T-cell (primary cell): ENCODE results near the gene CSNK1A1. TPM values are rescaled to one million over a fixed set of nuclear protein-coding genes. Genes with fewer than 3 reads are reported as not detected.

Experiments used
- ATAC-seq, 4 experiments: fragments of 200-7000 bp in 3 of 4; fragments of 150-1000 bp in 1 of 4; cut with Tn5 transposase; replicated peaks in 1 of 4; 1 replicate in 3 of 4; 2 replicates in 1 of 4; pipeline ENCODE4 v1.10.0; 2021; ENCODE audit warnings: moderate library complexity in 3 of 4, mild to moderate bottlenecking in 2 of 4, moderate number of reproducible peaks in 1 of 4
- CTCF ChIA-PET, 2 donors: fragments of 300-600 bp; sonication (Branson Sonifier 250); formaldehyde crosslinking; loops; one replicate each; lab custom pipeline; 2022; ENCODE audit warnings: antibody characterized with exemption in 2 of 2; lab: Charles Lee
- POLR2A ChIA-PET, 2 donors: fragments of 300-600 bp; sonication (Branson Sonifier 250); formaldehyde crosslinking; loops; one replicate each; lab custom pipeline; 2022; ENCODE audit warnings: antibody characterized with exemption in 2 of 2; lab: Charles Lee
- DNase-seq, 35 experiments: peaks; one replicate each; pipeline versions ENCODE4 v3.0.0 to v3.0.0-alpha.2; 2013 to 2023
- H3K27ac ChIP-seq: one replicate; pipeline ENCODE4 v1.5.1; 2013; ENCODE audit warnings: low read length
- H3K27me3 ChIP-seq, 2 experiments: replicated peaks in 1 of 2; 1 replicate in 1 of 2; 2 replicates in 1 of 2; pipeline versions ENCODE4 v1.6.1 to v1.7.0; 2013; ENCODE audit warnings: low read length in 1 of 2, mixed read lengths in 1 of 2; ENCODE audit not compliant: control insufficient read depth in 2 of 2, insufficient read depth in 2 of 2; ENCODE audit errors: extremely low read depth in 1 of 2
- H3K36me3 ChIP-seq, 2 donors: 1 replicate in 1 of 2; 2 replicates in 1 of 2; pipeline versions ENCODE4 v1.6.1 to v1.7.0; 2013; ENCODE audit warnings: low read length in 1 of 2; ENCODE audit not compliant: control insufficient read depth in 2 of 2, insufficient read depth in 1 of 2; ENCODE audit errors: extremely low read depth in 1 of 2
- H3K4me1 ChIP-seq, 2 experiments: 1 replicate in 1 of 2; 2 replicates in 1 of 2; pipeline versions ENCODE4 v1.6.1 to v1.7.0; 2013; ENCODE audit warnings: low read length in 2 of 2, mixed read lengths in 1 of 2; ENCODE audit not compliant: insufficient read depth in 2 of 2, control insufficient read depth in 1 of 2; ENCODE audit errors: extremely low read depth in 1 of 2
- H3K4me3 ChIP-seq, 2 donors: 1 replicate in 1 of 2; 2 replicates in 1 of 2; pipeline versions ENCODE4 v1.5.1 to v1.7.0; 2013; ENCODE audit warnings: mild to moderate bottlenecking in 2 of 2, low read length in 1 of 2, moderate library complexity in 1 of 2; ENCODE audit not compliant: control insufficient read depth in 1 of 2; ENCODE audit errors: extremely low read depth in 1 of 2
- H3K9me3 ChIP-seq: 2 replicates; pipeline ENCODE4 v1.7.0; 2013
- H3K27ac Mint-ChIP-seq, 2 donors: one replicate each; pipeline ENCODE4 v1.8.0; 2020 to 2021; ENCODE audit warnings: mild to moderate bottlenecking in 2 of 2, mixed read lengths in 2 of 2
- H3K27me3 Mint-ChIP-seq, 2 donors: one replicate each; pipeline ENCODE4 v1.8.0; 2021 to 2022; ENCODE audit warnings: mixed read lengths in 2 of 2
- H3K36me3 Mint-ChIP-seq: one replicate; pipeline ENCODE4 v1.8.0; 2021; ENCODE audit warnings: mixed read lengths
- H3K4me1 Mint-ChIP-seq, 3 donors: one replicate each; pipeline ENCODE4 v1.8.0; 2020 to 2022; ENCODE audit warnings: mixed read lengths in 3 of 3, mild to moderate bottlenecking in 1 of 3
- H3K4me3 Mint-ChIP-seq, 3 donors: one replicate each; pipeline ENCODE4 v1.8.0; 2020 to 2022; ENCODE audit warnings: mild to moderate bottlenecking in 3 of 3, mixed read lengths in 3 of 3, moderate library complexity in 3 of 3
- H3K9me3 Mint-ChIP-seq, 3 donors: one replicate each; pipeline ENCODE4 v1.8.0; 2020 to 2022; ENCODE audit warnings: mixed read lengths in 3 of 3
- WGBS: methylation state at CpG from one replicate; pipeline ENCODE4 v1.1.5; 2013; ENCODE audit warnings: missing lambda C conversion rate; ENCODE audit not compliant: insufficient coverage; 5-methylcytosine and 5-hydroxymethylcytosine counted together
- total RNA-seq, 35 experiments: library from RNA in 6 of 35; stranded (reverse) in 6 of 35; fragments of 120-200 nt in 1 of 35; gene quantifications; one replicate each; pipeline versions ENCODE4 v1.2.1 to v1.2.4 and lab custom pipeline; 2013 to 2026

The CSNK1A1 gene
- total RNA-seq, 5 donors from 2014 or later (not counting 1 experiment from before 2014, with no cell fraction given): 161 to 193 (median 178) TPM

DNA sequence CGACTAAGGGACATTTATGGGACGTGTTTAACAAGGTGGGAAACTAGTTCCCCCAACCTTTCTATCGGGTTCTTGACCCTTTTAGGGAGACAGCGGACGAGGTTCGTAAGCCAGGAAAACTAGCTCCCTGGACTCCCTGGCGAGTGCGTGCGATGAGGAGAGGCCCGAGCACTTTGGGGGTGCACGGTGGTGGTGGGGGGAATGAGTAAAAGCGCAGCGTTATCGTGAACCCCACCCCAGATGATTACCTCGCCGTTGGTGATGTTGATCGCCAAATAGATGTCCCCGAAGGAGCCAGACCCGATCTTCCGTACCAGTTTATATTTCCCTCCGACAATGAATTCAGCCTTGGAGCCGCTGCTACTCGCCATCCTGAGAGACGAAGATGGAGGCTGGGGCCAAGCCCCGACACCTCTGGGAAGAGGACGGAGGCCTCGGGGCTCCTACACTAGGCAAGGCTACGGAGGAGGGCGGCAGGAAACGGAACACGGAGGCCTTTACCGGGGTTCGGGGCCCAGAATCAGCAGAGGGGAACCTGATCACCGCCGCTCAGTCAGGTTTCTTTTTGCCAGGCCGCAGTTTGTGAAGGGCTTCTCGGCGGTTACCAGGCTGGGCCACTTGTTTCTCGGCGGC is 529 bp downstream of the CSNK1A1 start:
- Histone ChIP-seq H3K4me3 (peak overlapping the region; percentile 98 to 100), H3K27ac (peak overlapping the region; percentile 98), H3K9me3 (no peaks in the 10 kb centered on the region), H3K4me1 (peaks cover 16 to 23% of the 10 kb centered on the region in 2 experiments), H3K27me3 (no peaks in the 10 kb centered on the region), H3K36me3 (peaks cover 2 to 20% of the 10 kb centered on the region in 2 donors)
- Mint-ChIP-seq H3K4me3 (peak overlapping the region; percentile 95 to 97 (median 95)), H3K36me3 (peaks cover 25% of the 10 kb centered on the region), H3K27ac (peak overlapping the region; percentile 97 to 98), H3K27me3 (no peaks in the 10 kb centered on the region), H3K4me1 (peaks cover 40 to 44% (median 41%) of the 10 kb centered on the region in 3 donors), H3K9me3 (no peaks in the 10 kb centered on the region)
- ChIA-PET CTCF (interaction anchor here (0.6 to 3.4 kb wide), 16 partner anchors 12 to 1102 kb away, joined by 3 to 11 read pairs (median 3); partner anchors contain the start of gene SLC26A2 (in 1 of the 2)), POLR2A (interaction anchor here (0.6 to 1.9 kb wide), 10 partner anchors 12 to 1191 kb away, joined by 3 to 9 read pairs (median 4); partner anchors contain the start of gene PCYOX1L (in 1 of the 2))
- peak in 4 of 35 experiments; percentile 9 to 23 (median 15) for DNase-seq
- ATAC-seq: peak in 3 of 4 experiments; percentile 15 to 30 (median 29)
- WGBS: 0% methylated on average over 34 of the region's 40 CpGs

DNA sequence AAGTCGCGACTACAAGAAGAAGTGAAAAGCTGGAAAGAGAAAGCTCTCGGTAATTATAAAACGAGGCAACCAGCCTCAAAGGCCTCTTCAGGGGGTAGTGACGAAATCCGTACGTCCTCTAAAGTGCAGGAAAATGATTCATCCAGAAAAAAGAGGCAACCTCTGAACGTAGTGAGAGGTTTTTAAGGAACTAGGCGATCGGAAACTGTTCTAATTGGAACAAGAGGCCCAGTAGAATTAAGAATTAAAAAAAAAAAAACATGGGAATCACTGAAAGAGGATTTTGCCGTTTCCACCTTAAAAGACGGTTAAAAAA is 1.0 kb downstream of the CSNK1A1 start:
- ChIA-PET CTCF (interaction anchor here (0.6 to 3.4 kb wide), 12 partner anchors 13 to 1102 kb away, joined by 3 to 11 read pairs (median 3); partner anchors contain the start of gene SLC26A2 (in 1 of the 2)), POLR2A (interaction anchor here (0.5 to 1.9 kb wide), 14 partner anchors 12 to 1192 kb away, joined by 3 to 9 read pairs (median 5); partner anchors contain the start of gene PCYOX1L (in 1 of the 2))
- Histone ChIP-seq H3K9me3 (no peaks in the 10 kb centered on the region), H3K27ac (peak overlapping the region; percentile 98), H3K36me3 (peaks cover 2 to 24% of the 10 kb centered on the region in 2 donors), H3K4me3 (peak overlapping the region; percentile 98 to 100), H3K4me1 (peaks cover 16 to 28% of the 10 kb centered on the region in 2 experiments), H3K27me3 (no peaks in the 10 kb centered on the region)
- H3K27ac Mint-ChIP-seq: peak overlapping the region; percentile 97 to 98
- H3K9me3 Mint-ChIP-seq: no peaks in the 10 kb centered on the region
- H3K4me1 Mint-ChIP-seq: peaks cover 45 to 48% (median 45%) of the 10 kb centered on the region in 3 donors
- ATAC-seq (no peak), DNase-seq (peak in 2 of 35 experiments; percentile 8 to 51)
- H3K27me3 Mint-ChIP-seq: no peaks in the 10 kb centered on the region
- WGBS: 0% methylated on average over 10 of the region's 12 CpGs
- H3K4me3 Mint-ChIP-seq: peak overlapping the region; percentile 95 to 97 (median 95)
- peaks cover 30% of the 10 kb centered on the region for H3K36me3 Mint-ChIP-seq

DNA sequence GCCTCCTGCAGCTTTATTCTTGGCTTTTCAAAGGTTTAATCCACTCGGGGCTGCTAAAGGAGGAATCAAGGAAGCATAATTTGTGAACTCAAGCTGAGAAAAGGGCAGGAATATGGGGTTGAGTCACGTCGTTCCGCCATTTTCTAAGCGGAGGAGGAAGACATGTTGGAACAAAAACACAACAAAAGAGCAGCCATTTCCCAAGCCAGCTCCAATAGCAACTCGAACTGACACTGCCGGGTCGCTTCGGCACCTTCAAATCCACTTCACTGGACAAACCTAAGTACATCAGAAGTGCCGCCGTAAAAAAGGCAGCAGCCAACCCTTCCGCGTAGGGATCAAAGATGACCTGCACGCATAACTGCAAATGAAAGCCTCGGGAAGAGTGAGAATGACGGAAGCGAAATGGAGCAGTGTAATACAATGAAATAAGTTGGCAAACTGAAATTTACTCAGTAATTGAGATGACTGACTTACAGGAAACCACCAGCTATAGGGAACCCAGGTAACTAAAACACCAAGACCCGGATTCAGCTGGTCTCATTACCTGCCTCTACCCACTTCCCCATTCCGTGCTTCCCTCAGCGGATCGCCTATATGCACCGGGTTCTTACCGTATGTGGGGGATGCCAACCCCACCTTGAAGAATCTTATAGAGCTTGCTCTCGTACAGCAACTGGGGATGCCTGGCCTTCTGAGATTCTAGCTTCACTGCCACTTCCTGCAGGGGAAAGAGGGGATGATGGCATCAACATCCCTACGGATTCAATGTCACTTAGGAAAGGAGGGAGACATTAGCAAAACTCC is 1.6 kb downstream of the CSNK1A1 start:
- Mint-ChIP-seq H3K27ac (peak overlapping the region; percentile 97 to 98), H3K9me3 (no peaks in the 10 kb centered on the region), H3K4me1 (peaks cover 51 to 53% (median 51%) of the 10 kb centered on the region in 3 donors), H3K27me3 (no peaks in the 10 kb centered on the region), H3K4me3 (peak overlapping the region; percentile 95 to 97 (median 95)), H3K36me3 (peaks cover 30% of the 10 kb centered on the region)
- no peaks in the 10 kb centered on the region for H3K27me3 ChIP-seq
- no peak for ATAC-seq
- peaks cover 2 to 29% of the 10 kb centered on the region in 2 donors for H3K36me3 ChIP-seq
- DNase-seq: peak in 28 of 35 experiments; percentile 7 to 65 (median 20)
- ChIA-PET CTCF (interaction anchor here (0.6 to 3.4 kb wide), 7 partner anchors 13 to 723 kb away, joined by 3 to 11 read pairs (median 3); no protein-coding TSS in a partner anchor), POLR2A (interaction anchor here (0.5 to 1.9 kb wide), 9 partner anchors 13 to 900 kb away, joined by 3 to 9 read pairs (median 5); partner anchors contain the start of gene PCYOX1L (in 1 of the 2))
- WGBS: 0% methylated on average over 2 of the region's 25 CpGs
- peak overlapping the region; percentile 98 to 100 for H3K4me3 ChIP-seq
- peak overlapping the region; percentile 98 for H3K27ac ChIP-seq
- H3K9me3 ChIP-seq: no peaks in the 10 kb centered on the region
- peaks cover 16 to 33% of the 10 kb centered on the region in 2 experiments for H3K4me1 ChIP-seq

DNA sequence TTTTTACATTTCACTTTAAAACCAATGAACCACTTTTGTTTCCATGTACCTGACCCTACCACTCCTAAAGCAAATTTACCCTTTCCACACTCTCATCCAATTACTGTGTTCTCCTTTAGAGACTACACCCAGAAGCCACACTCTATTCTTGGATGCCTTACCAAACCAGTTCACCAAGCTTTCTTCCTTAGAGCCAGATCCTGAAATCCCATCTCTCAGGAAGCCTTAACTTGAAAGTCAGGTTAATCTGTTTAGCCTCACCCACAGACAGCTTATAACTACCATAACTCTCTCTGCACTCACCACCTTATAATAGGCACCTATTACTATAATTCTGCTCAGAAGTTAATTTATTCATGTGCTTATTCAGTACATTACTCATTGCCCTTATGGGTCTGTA is 4.3 kb downstream of the CSNK1A1 start:
- Histone ChIP-seq H3K4me1 (peaks cover 22 to 39% of the 10 kb centered on the region in 2 experiments), H3K27me3 (no peaks in the 10 kb centered on the region), H3K4me3 (no peak overlapping the region), H3K9me3 (no peaks in the 10 kb centered on the region), H3K36me3 (peaks cover 2 to 43% of the 10 kb centered on the region in 2 donors), H3K27ac (no peak overlapping the region)
- Mint-ChIP-seq H3K9me3 (no peaks in the 10 kb centered on the region), H3K27me3 (no peaks in the 10 kb centered on the region), H3K4me3 (peak overlapping the region; percentile 28 to 95 (median 45)), H3K36me3 (peaks cover 38% of the 10 kb centered on the region), H3K4me1 (peaks cover 66 to 74% (median 70%) of the 10 kb centered on the region in 3 donors), H3K27ac (peak overlapping the region; percentile 8 to 37)
- ChIA-PET POLR2A (interaction anchor here in 1 of 2 donors (0.5 kb wide), 1 partner anchor 13 kb away, joined by 7 read pairs; no protein-coding TSS in a partner anchor), CTCF (interaction anchor here (0.5 to 1.0 kb wide), 4 partner anchors 16 to 57 kb away, joined by 3 to 4 read pairs (median 3); no protein-coding TSS in a partner anchor)
- no peak for ATAC-seq
- DNase-seq: no peak

DNA sequence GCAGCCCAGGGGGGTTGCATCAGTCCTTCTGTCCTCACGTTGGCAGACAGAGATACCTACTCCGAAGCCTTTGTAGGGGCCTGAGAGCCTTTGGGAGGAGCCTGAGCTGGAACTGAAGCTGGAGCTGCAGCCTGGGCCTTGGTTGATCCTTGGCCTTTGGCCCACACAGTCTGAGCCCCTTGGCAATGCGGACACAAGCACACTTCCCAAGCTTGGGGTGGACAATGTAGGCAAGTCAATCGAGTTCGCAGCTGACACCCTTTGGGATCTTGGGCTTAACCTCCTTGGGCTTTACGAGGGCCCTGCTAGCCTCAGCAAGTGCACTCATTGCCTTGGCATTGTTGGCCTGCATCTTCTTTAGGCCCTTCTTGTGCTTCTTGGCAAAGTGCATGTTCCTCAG is 5.9 kb downstream of the CSNK1A1 start:
- H3K27ac ChIP-seq: no peak overlapping the region
- Mint-ChIP-seq H3K27ac (no peak overlapping the region), H3K4me3 (peak overlapping the region in 1 of 3 donors; percentile 95), H3K27me3 (no peaks in the 10 kb centered on the region), H3K9me3 (no peaks in the 10 kb centered on the region), H3K4me1 (peaks cover 69 to 80% (median 76%) of the 10 kb centered on the region in 3 donors), H3K36me3 (peaks cover 46% of the 10 kb centered on the region)
- 95% methylated on average over 6 of the region's 6 CpGs for WGBS
- ChIA-PET POLR2A (interaction anchor here (0.7 to 1.4 kb wide), 3 partner anchors 17 to 44 kb away, joined by 3 to 10 read pairs (median 5); no protein-coding TSS in a partner anchor), CTCF (interaction anchor here (0.7 to 1.5 kb wide), 4 partner anchors 15 to 45 kb away, joined by 3 to 8 read pairs (median 3); no protein-coding TSS in a partner anchor)
- ATAC-seq: no peak
- H3K27me3 ChIP-seq: no peaks in the 10 kb centered on the region
- no peaks in the 10 kb centered on the region for H3K9me3 ChIP-seq
- no peak for DNase-seq
- H3K4me1 ChIP-seq: peaks cover 19 to 46% of the 10 kb centered on the region in 2 experiments
- H3K36me3 ChIP-seq: peaks cover 2 to 44% of the 10 kb centered on the region in 2 donors
- no peak overlapping the region for H3K4me3 ChIP-seq
